SJSA1 (cell line): ENCODE data around the gene XRCC4. TPM values are rescaled to one million over a fixed set of nuclear protein-coding genes. Genes with fewer than 3 reads are reported as not detected.

Experiments
- DNase-seq, 2 experiments: peaks; one replicate each; pipeline ENCODE4 v3.0.0-alpha.2; 2015 to 2020; ENCODE audit warnings: low spot score in 2 of 2, low read depth in 1 of 2
- H3K27ac ChIP-seq: fragments of 250-450 bp; sonication (Bioruptor Pico); 2 replicates; pipeline ENCODE4 v1.5.1; 2020; ENCODE audit warnings: mild to moderate bottlenecking, moderate library complexity
- H3K27me3 ChIP-seq: fragments of 250-450 bp; sonication (Bioruptor Pico); replicated peaks from 2 replicates; pipeline ENCODE4 v1.5.1; 2020; ENCODE audit warnings: mild to moderate bottlenecking, moderate library complexity
- H3K36me3 ChIP-seq: fragments of 250-450 bp; sonication (Bioruptor Pico); 2 replicates; pipeline ENCODE4 v1.5.1; 2020; ENCODE audit warnings: mild to moderate bottlenecking
- H3K4me1 ChIP-seq: fragments of 250-450 bp; sonication (Bioruptor Pico); replicated peaks from 2 replicates; pipeline ENCODE4 v1.6.1; 2021; ENCODE audit warnings: mild to moderate bottlenecking
- H3K4me3 ChIP-seq: fragments of 250-450 bp; sonication (Bioruptor Pico); 2 replicates; pipeline ENCODE4 v1.5.1; 2020; ENCODE audit warnings: mild to moderate bottlenecking
- H3K9me3 ChIP-seq: fragments of 250-450 bp; sonication (Bioruptor Pico); replicated peaks from 2 replicates; pipeline ENCODE4 v1.5.1; 2020; ENCODE audit warnings: mild to moderate bottlenecking
- total RNA-seq: library from RNA; depleted of rRNA; stranded (reverse); fragments of >200 nt; shearing (Covaris generic); gene quantifications from 2 replicates; pipeline ENCODE4 v1.2.3, GENCODE V29; 2014

Gene XRCC4
- total RNA-seq, 1 experiment from 2014 or later = 16.1 TPM

- H3K36me3 ChIP-seq = no peaks in the 10 kb centered on the region
- H3K27ac ChIP-seq = no peak overlapping the region
- H3K4me3 ChIP-seq = no peak overlapping the region
Measured at GRCh38 chr5:83306572-83307241, 229.4 kb downstream of the XRCC4 start.

GRCh38 chr5:83312663-83313062 lies 235.3 kb downstream of the XRCC4 start:
- H3K27ac ChIP-seq = no peak overlapping the region
- H3K27me3 ChIP-seq = no peaks in the 10 kb centered on the region
- no peaks in the 10 kb centered on the region for H3K9me3 ChIP-seq
- no peak for DNase-seq
- no peaks in the 10 kb centered on the region for H3K36me3 ChIP-seq
- no peaks in the 10 kb centered on the region for H3K4me1 ChIP-seq
- no peak overlapping the region for H3K4me3 ChIP-seq

More at GRCh38 chr5:83306572-83307241, 229.4 kb downstream of the XRCC4 start:
- DNase-seq = peak; percentile 53 to 57
- Histone ChIP-seq H3K4me1 (peaks cover 11% of the 10 kb centered on the region), H3K9me3 (no peaks in the 10 kb centered on the region), H3K27me3 (no peaks in the 10 kb centered on the region)

- Histone ChIP-seq H3K27ac (no peak overlapping the region), H3K9me3 (no peaks in the 10 kb centered on the region), H3K27me3 (no peaks in the 10 kb centered on the region), H3K4me3 (no peak overlapping the region), H3K36me3 (no peaks in the 10 kb centered on the region), H3K4me1 (no peaks in the 10 kb centered on the region)
- DNase-seq = no peak
Measured at GRCh38 chr5:83313436-83313835, 236.1 kb downstream of the XRCC4 start.

GRCh38 chr5:83321483-83322055 lies 244.2 kb downstream of the XRCC4 start:
- H3K27me3 ChIP-seq = no peaks in the 10 kb centered on the region
- no peaks in the 10 kb centered on the region for H3K36me3 ChIP-seq
- H3K27ac ChIP-seq = no peak overlapping the region
- no peak for DNase-seq
- no peaks in the 10 kb centered on the region for H3K9me3 ChIP-seq
- H3K4me1 ChIP-seq = 0 out of 2 replicates have a peak, but pooled peaks cover 4% of the 10 kb centered on the region
- no peak overlapping the region for H3K4me3 ChIP-seq

- H3K36me3 ChIP-seq = no peaks in the 10 kb centered on the region
- no peak for DNase-seq
- H3K4me1 ChIP-seq = 0 out of 2 replicates have a peak, but pooled peaks cover 4% of the 10 kb centered on the region
- H3K27me3 ChIP-seq = no peaks in the 10 kb centered on the region
- H3K9me3 ChIP-seq = no peaks in the 10 kb centered on the region
- no peak overlapping the region for H3K4me3 ChIP-seq
- H3K27ac ChIP-seq = no peak overlapping the region
Measured at GRCh38 chr5:83322273-83322924, 245.1 kb downstream of the XRCC4 start.

- no peak overlapping the region for H3K27ac ChIP-seq
- no peaks in the 10 kb centered on the region for H3K36me3 ChIP-seq
- no peak overlapping the region for H3K4me3 ChIP-seq
- H3K9me3 ChIP-seq = no peaks in the 10 kb centered on the region
- DNase-seq = no peak
- no peaks in the 10 kb centered on the region for H3K27me3 ChIP-seq
- 0 out of 2 replicates have a peak, but pooled peaks cover 4% of the 10 kb centered on the region for H3K4me1 ChIP-seq
Measured at GRCh38 chr5:83323557-83324180, 246.3 kb downstream of the XRCC4 start.

- DNase-seq = no peak
- Histone ChIP-seq H3K27me3 (no peaks in the 10 kb centered on the region), H3K9me3 (no peaks in the 10 kb centered on the region), H3K36me3 (no peaks in the 10 kb centered on the region), H3K4me3 (no peak overlapping the region), H3K4me1 (no peaks in the 10 kb centered on the region), H3K27ac (no peak overlapping the region)
Measured at GRCh38 chr5:83331842-83332241, 254.5 kb downstream of the XRCC4 start.

- no peak for DNase-seq
- Histone ChIP-seq H3K4me3 (no peak overlapping the region), H3K27ac (no peak overlapping the region), H3K27me3 (no peaks in the 10 kb centered on the region), H3K36me3 (no peaks in the 10 kb centered on the region), H3K4me1 (no peaks in the 10 kb centered on the region), H3K9me3 (no peaks in the 10 kb centered on the region)
Measured at GRCh38 chr5:83337453-83338035, 260.2 kb downstream of the XRCC4 start.

GRCh38 chr5:83340511-83340918 lies 263.2 kb downstream of the XRCC4 start:
- H3K4me1 ChIP-seq = no peaks in the 10 kb centered on the region; the same call in 1 of the 2 replicates
- H3K9me3 ChIP-seq = no peaks in the 10 kb centered on the region
- no peaks in the 10 kb centered on the region for H3K36me3 ChIP-seq
- no peak for DNase-seq
- no peaks in the 10 kb centered on the region for H3K27me3 ChIP-seq
- no peak overlapping the region for H3K4me3 ChIP-seq
- no peak overlapping the region for H3K27ac ChIP-seq

- Histone ChIP-seq H3K27me3 (no peaks in the 10 kb centered on the region), H3K9me3 (no peaks in the 10 kb centered on the region), H3K4me1 (no peaks in the 10 kb centered on the region; the same call in 1 of the 2 replicates), H3K27ac (no peak overlapping the region), H3K4me3 (no peak overlapping the region), H3K36me3 (no peaks in the 10 kb centered on the region)
- DNase-seq = no peak
Measured at GRCh38 chr5:83341815-83342334, 264.5 kb downstream of the XRCC4 start.

GRCh38 chr5:83342465-83342864 lies 265.1 kb downstream of the XRCC4 start:
- Histone ChIP-seq H3K4me3 (no peak overlapping the region), H3K27ac (no peak overlapping the region), H3K9me3 (no peaks in the 10 kb centered on the region; the same call in 1 of the 2 replicates), H3K4me1 (no peaks in the 10 kb centered on the region; the same call in 1 of the 2 replicates), H3K27me3 (no peaks in the 10 kb centered on the region), H3K36me3 (no peaks in the 10 kb centered on the region)
- no peak for DNase-seq

- no peaks in the 10 kb centered on the region; the same call in 1 of the 2 replicates for H3K4me1 ChIP-seq
- no peak for DNase-seq
Measured at GRCh38 chr5:83343299-83343698, 266.0 kb downstream of the XRCC4 start.

GRCh38 chr5:83345423-83345822 lies 268.1 kb downstream of the XRCC4 start:
- H3K27ac ChIP-seq = no peak overlapping the region

More at GRCh38 chr5:83343299-83343698, 266.0 kb downstream of the XRCC4 start:
- no peak overlapping the region for H3K4me3 ChIP-seq
- no peaks in the 10 kb centered on the region for H3K27me3 ChIP-seq
- H3K27ac ChIP-seq = no peak overlapping the region
- no peaks in the 10 kb centered on the region; the same call in 1 of the 2 replicates for H3K9me3 ChIP-seq
- no peaks in the 10 kb centered on the region for H3K36me3 ChIP-seq

More at GRCh38 chr5:83345423-83345822, 268.1 kb downstream of the XRCC4 start:
- Histone ChIP-seq H3K27me3 (no peaks in the 10 kb centered on the region), H3K4me3 (no peak overlapping the region), H3K9me3 (no peaks in the 10 kb centered on the region; the same call in 1 of the 2 replicates), H3K4me1 (no peaks in the 10 kb centered on the region; the same call in 1 of the 2 replicates), H3K36me3 (no peaks in the 10 kb centered on the region)
- DNase-seq = no peak
